ENCODE results near the gene SSBP4. TPM values are rescaled to one million over a fixed set of nuclear protein-coding genes. Genes with fewer than 3 reads are reported as not detected.
A peak's percentile ranks its signal among the peaks of the same experiment; 100 is the strongest.

The SSBP4 gene
- total and polyA plus RNA-seq, 2 of the 8 experiments (the other 6 are each of a cell fraction or from before 2014, with no cell fraction given) = 26.4 to 33.7 TPM

DNA sequence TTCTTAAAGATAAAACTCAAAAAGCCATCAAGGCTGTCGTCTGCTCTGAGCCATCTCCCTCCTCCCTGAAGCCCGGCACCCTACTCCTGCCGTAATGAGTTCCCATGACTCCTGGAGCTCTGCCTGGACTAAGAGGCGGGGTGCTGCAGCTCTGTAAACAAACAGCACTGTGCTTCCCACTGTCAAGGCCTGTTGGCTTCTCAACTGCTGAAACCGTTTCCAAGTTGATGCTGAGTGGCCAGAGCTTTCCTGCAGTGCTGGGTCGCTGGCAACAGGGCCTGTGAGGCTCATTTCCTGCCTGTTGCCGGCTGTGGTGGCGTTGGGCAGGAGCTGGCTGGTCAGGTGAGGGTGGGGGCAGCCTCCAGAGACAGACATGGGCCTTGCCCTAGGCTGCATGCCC, 45.4 kb downstream of the SSBP4 start:
- H3K36me3 ChIP-seq (ENCODE audit: control insufficient read depth in 2 of 4, insufficient read depth in 4 of 4, low read length in 3 of 4) = peaks cover 0 to 10% (median 5%) of the 10 kb centered on the region in 4 experiments; a peak in 3 of 8 replicates
- H3K56ac ChIP-seq (replicated peaks; ENCODE audit: insufficient read length, low read depth, low read length) = no peak overlapping the region
- DNase-seq (ENCODE audit: low read depth in 1 of 2, low spot score in 2 of 2) (no peak), FAIRE-seq (no peak)
- H2BK120ac ChIP-seq (replicated peaks; ENCODE audit: low read depth, low read length) = no peak overlapping the region
- CTCF ChIA-PET (ENCODE audit: partially characterized antibody) = interaction anchor here (0.6 to 7.2 kb wide), 8 partner anchors 9 to 1090 kb away, joined by 3 to 143 read pairs (median 4); no protein-coding TSS in a partner anchor
- H3K23ac ChIP-seq (ENCODE audit: insufficient read length) = no peak overlapping the region
- H3K27me3 ChIP-seq (replicated peaks in 1 of 4; ENCODE audit: control insufficient read depth in 3 of 4, extremely low read depth in 1 of 4, insufficient read depth in 3 of 4, low read length in 3 of 4) = no peaks in the 10 kb centered on the region
- no peaks in the 10 kb centered on the region for H3K79me2 ChIP-seq (ENCODE audit: control insufficient read depth in 1 of 2, insufficient read depth in 2 of 2, low read length in 2 of 2)
- H3K27ac ChIP-seq (ENCODE audit: low read depth, low read length) = no peak overlapping the region
- no peak overlapping the region for H3K18ac ChIP-seq (ENCODE audit: extremely low read depth, low read length)
- WGBS, 2 experiments (ENCODE audit: extremely low coverage in 1 of 2, insufficient coverage in 1 of 2, insufficient read length in 1 of 2, insufficient replicate concordance in 2 of 2, low coverage in 1 of 2, low lambda C conversion rate in 2 of 2, missing lambda C conversion rate in 1 of 2) = 93% methylated on average over 7 of the region's 8 CpGs; no CpG with 5 or more reads in 1 of the 2 experiments
- no peak overlapping the region for H2BK15ac ChIP-seq (ENCODE audit: low read length)
- 0 out of 2 replicates have a peak overlapping the region, but pooled peaks have one; percentile 16 for H2BK5ac ChIP-seq (ENCODE audit: low read depth, low read length)
- H3K4me3 ChIP-seq (ENCODE audit: extremely low read depth in 1 of 4, insufficient read depth in 2 of 4, low read depth in 3 of 4, low read length in 4 of 4) = no peak overlapping the region
- peaks cover 11 to 23% of the 10 kb centered on the region in 2 experiments for H4K20me1 ChIP-seq (replicated peaks in 1 of 2; ENCODE audit: control insufficient read depth in 1 of 2, insufficient read depth in 2 of 2, low read length in 2 of 2)
- no peak overlapping the region for H4K8ac ChIP-seq (ENCODE audit: extremely low read depth, insufficient read depth, low read length)
- H3K4ac ChIP-seq (replicated peaks; ENCODE audit: insufficient read length, low read depth, low read length) = no peak overlapping the region
- no peak overlapping the region for H2BK12ac ChIP-seq (ENCODE audit: low read depth, low read length)
- H3K23me2 ChIP-seq (ENCODE audit: low read depth, low read length) = peaks cover 8% of the 10 kb centered on the region; the same call in 1 of the 2 replicates
- H3K4me2 ChIP-seq (ENCODE audit: insufficient read depth in 1 of 2, low read depth in 2 of 2, low read length in 2 of 2) = no peak overlapping the region
- H4K91ac ChIP-seq (replicated peaks; ENCODE audit: insufficient read length, low read length) = no peak overlapping the region
- H3K9ac ChIP-seq (replicated peaks in 1 of 4; ENCODE audit: extremely low read depth in 1 of 4, low read depth in 3 of 4, low read length in 3 of 4) = no peak overlapping the region
- H2BK20ac ChIP-seq (ENCODE audit: low read length) = no peak overlapping the region
- POLR2A ChIA-PET (ENCODE audit: partially characterized antibody) = no interaction called here
- no peak overlapping the region for H3K14ac ChIP-seq (ENCODE audit: insufficient read length)
- peaks cover 4% of the 10 kb centered on the region for H3K79me1 ChIP-seq (ENCODE audit: low read depth, low read length)
- peaks cover 0 to under 1% (median 0%) of the 10 kb centered on the region in 4 experiments; a peak in 2 of 7 replicates for H3K4me1 ChIP-seq (replicated peaks in 1 of 4; ENCODE audit: control insufficient read depth in 3 of 4, insufficient read depth in 4 of 4, low read length in 3 of 4)
- H3K9me3 ChIP-seq (ENCODE audit: insufficient read depth in 2 of 2, low read depth in 1 of 2, low read length in 1 of 2) = no peaks in the 10 kb centered on the region
- H4K5ac ChIP-seq (ENCODE audit: insufficient read length, low read depth, low read length) = no peak overlapping the region
- no peak overlapping the region for H2AK5ac ChIP-seq (ENCODE audit: low read depth, low read length)
- H2AFZ ChIP-seq (ENCODE audit: low read length) = no peak overlapping the region
- no peak for TF ChIP-seq JUN (IDR thresholded peaks at IDR 0.05; ENCODE audit: low read depth, low read length)
- no peak for TF ChIP-seq TCF12 (IDR thresholded peaks at IDR 0.05; ENCODE audit: low read depth, low read length)
- no peak for TF ChIP-seq SIRT6 (IDR thresholded peaks at IDR 0.05; ENCODE audit: low read length)
- TF ChIP-seq HDAC2 (IDR thresholded peaks at IDR 0.05; ENCODE audit: borderline replicate concordance in 1 of 2, low read depth in 2 of 2, low read length in 2 of 2) = no peak
- no peak for TF ChIP-seq EGR1 (IDR thresholded peaks at IDR 0.05; ENCODE audit: borderline replicate concordance, low read depth, low read length)
- no peak for TF ChIP-seq GTF2F1 (IDR thresholded peaks at IDR 0.05; ENCODE audit: borderline replicate concordance, low read depth, low read length)
- TF ChIP-seq TAF7 (optimal IDR thresholded peaks at IDR 0.05; ENCODE audit: borderline replicate concordance, low read depth, low read length) = no peak
- TF ChIP-seq KDM5A (IDR thresholded peaks at IDR 0.05; ENCODE audit: low read length) = no peak
- TF ChIP-seq POU5F1 (IDR thresholded peaks at IDR 0.05; ENCODE audit: low read depth, low read length) = no peak
- no peak for TF ChIP-seq CHD2 (IDR thresholded peaks at IDR 0.05; ENCODE audit: low read length)
- TF ChIP-seq CBX5 (IDR thresholded peaks at IDR 0.05; ENCODE audit: low read depth, low read length) = no peak
- TF ChIP-seq BCL11A (IDR thresholded peaks at IDR 0.05; ENCODE audit: low read depth in 2 of 2, low read length in 2 of 2) = no peak
- TF ChIP-seq NRF1 (IDR thresholded peaks at IDR 0.05; ENCODE audit: low read depth, low read length) = no peak
- no peak for TF ChIP-seq JUND (IDR thresholded peaks at IDR 0.05; ENCODE audit: low read length)
- no peak for TF ChIP-seq BRCA1 (IDR thresholded peaks at IDR 0.05; ENCODE audit: low read depth, low read length)

Measured in H1 (cell line).